OCI-LY3 (cell line): ENCODE measurements around the gene RIN1.

Experiments used
- CTCF ChIP-seq: fragments of 200-600, 300-600 bp; sonication (generic); IDR thresholded peaks from 2 replicates; pipeline ENCODE4 v1.5.1; 2014; ENCODE audit warnings: antibody characterized with exemption, low read length, low read depth
- EZH2phosphoT487 ChIP-seq: fragments of 200-600 bp; shearing (Covaris generic); IDR thresholded peaks from 2 replicates; pipeline ENCODE4 v1.6.1; 2018; ENCODE audit warnings: antibody characterized with exemption, mixed run types, low read depth

GRCh38 chr11:66337103-66337899 is 1.1 kb upstream of the RIN1 start:
- no peak for TF ChIP-seq CTCF
- no peak for TF ChIP-seq EZH2phosphoT487
